ENCODE data around the gene MELTF.

Gene MELTF

GRCh38 chr3:197023241-197023997, 6.2 kb downstream of the MELTF start:
- peak in 1 of 2 experiments; percentile 18 for DNase-seq (ENCODE audit: low read depth in 1 of 2, low spot score in 1 of 2)
- TF ChIP-seq JUND (IDR thresholded peaks at IDR 0.05; ENCODE audit: low read depth): no peak
- in situ Hi-C loops (cut with HindIII; ENCODE audit: low pct_unique_long_range_greater_than_20kb, low sequenced_read_pairs): no loop called here

GRCh38 chr3:197022405-197023231, 7.0 kb downstream of the MELTF start:
- no peak for DNase-seq (ENCODE audit: low read depth in 1 of 2, low spot score in 1 of 2)
- in situ Hi-C loops (cut with HindIII; ENCODE audit: low pct_unique_long_range_greater_than_20kb, low sequenced_read_pairs): no loop called here
- no peak for TF ChIP-seq JUND (IDR thresholded peaks at IDR 0.05; ENCODE audit: low read depth)

DNA sequence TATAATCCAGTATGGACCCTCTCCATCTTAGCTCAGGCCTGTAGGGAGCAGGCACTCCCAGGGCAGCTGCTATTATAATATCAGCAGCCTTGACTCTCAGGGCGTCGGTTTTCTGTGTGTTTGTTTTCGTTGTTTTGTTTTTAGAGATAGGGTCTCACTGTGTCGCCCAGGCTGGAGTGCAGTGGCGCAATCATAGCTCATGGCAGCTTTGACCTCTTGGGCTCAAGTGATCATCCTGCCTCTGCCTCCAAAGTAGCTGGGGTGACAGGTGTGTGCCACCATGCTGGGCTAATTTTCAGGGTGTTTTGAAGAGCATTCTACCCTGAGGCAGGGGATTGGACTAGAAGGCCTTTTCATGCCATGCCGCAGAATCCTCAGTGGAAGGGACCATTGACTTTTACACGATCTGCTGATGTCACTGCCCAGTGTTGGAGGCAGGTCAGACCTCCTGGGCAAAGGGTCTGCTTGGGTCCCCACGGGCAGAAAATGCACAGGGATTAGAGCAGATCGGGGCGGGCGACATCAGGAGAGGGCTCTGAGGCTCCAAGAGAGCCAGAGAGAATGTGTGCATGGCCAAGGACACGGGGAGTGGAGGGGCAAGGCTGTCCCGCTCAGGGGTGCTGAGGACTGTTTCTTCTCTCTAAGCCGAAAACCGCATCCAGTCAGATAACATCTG, 7.8 kb downstream of the MELTF start:
- no peak for TF ChIP-seq JUND (IDR thresholded peaks at IDR 0.05; ENCODE audit: low read depth)
- in situ Hi-C loops (cut with HindIII; ENCODE audit: low pct_unique_long_range_greater_than_20kb, low sequenced_read_pairs): no loop called here
- DNase-seq (ENCODE audit: low read depth in 1 of 2, low spot score in 1 of 2): no peak

GRCh38 chr3:197021231-197021630, 8.4 kb downstream of the MELTF start:
- no peak for DNase-seq (ENCODE audit: low read depth in 1 of 2, low spot score in 1 of 2)
- TF ChIP-seq JUND (IDR thresholded peaks at IDR 0.05; ENCODE audit: low read depth): no peak
- in situ Hi-C loops (cut with HindIII; ENCODE audit: low pct_unique_long_range_greater_than_20kb, low sequenced_read_pairs): no loop called here

DNA sequence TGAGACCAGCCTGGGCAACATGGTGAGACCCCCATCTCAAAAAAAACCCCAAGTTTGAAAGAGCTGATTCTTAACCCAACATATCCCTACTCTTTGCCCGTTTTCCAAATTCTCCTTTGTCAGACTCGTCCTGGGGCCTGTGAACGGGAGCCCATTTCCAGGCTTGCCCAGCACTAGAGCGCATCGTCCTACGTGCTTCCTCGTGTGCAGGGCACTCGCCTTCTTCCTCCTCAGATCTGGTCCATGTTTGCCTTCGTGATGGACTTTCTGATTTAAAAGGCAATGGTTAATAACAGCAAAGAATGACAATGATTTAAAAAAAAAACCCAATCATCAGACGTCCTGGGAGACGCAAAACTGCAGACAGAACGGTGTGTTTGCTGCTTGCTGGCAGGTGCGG, 10.1 kb downstream of the MELTF start:
- TF ChIP-seq JUND (IDR thresholded peaks at IDR 0.05; ENCODE audit: low read depth): no peak
- no peak for DNase-seq (ENCODE audit: low read depth in 1 of 2, low spot score in 1 of 2)
- in situ Hi-C loops (cut with HindIII; ENCODE audit: low pct_unique_long_range_greater_than_20kb, low sequenced_read_pairs): no loop called here

GRCh38 chr3:197019021-197019420, 10.6 kb downstream of the MELTF start:
- DNase-seq (ENCODE audit: low read depth in 1 of 2, low spot score in 1 of 2): no peak
- in situ Hi-C loops (cut with HindIII; ENCODE audit: low pct_unique_long_range_greater_than_20kb, low sequenced_read_pairs): no loop called here
- TF ChIP-seq JUND (IDR thresholded peaks at IDR 0.05; ENCODE audit: low read depth): no peak

GRCh38 chr3:197017003-197017402, 12.6 kb downstream of the MELTF start:
- in situ Hi-C loops (cut with HindIII; ENCODE audit: low pct_unique_long_range_greater_than_20kb, low sequenced_read_pairs): no loop called here
- DNase-seq (ENCODE audit: low read depth in 1 of 2, low spot score in 1 of 2): no peak
- TF ChIP-seq JUND (IDR thresholded peaks at IDR 0.05; ENCODE audit: low read depth): no peak

DNA sequence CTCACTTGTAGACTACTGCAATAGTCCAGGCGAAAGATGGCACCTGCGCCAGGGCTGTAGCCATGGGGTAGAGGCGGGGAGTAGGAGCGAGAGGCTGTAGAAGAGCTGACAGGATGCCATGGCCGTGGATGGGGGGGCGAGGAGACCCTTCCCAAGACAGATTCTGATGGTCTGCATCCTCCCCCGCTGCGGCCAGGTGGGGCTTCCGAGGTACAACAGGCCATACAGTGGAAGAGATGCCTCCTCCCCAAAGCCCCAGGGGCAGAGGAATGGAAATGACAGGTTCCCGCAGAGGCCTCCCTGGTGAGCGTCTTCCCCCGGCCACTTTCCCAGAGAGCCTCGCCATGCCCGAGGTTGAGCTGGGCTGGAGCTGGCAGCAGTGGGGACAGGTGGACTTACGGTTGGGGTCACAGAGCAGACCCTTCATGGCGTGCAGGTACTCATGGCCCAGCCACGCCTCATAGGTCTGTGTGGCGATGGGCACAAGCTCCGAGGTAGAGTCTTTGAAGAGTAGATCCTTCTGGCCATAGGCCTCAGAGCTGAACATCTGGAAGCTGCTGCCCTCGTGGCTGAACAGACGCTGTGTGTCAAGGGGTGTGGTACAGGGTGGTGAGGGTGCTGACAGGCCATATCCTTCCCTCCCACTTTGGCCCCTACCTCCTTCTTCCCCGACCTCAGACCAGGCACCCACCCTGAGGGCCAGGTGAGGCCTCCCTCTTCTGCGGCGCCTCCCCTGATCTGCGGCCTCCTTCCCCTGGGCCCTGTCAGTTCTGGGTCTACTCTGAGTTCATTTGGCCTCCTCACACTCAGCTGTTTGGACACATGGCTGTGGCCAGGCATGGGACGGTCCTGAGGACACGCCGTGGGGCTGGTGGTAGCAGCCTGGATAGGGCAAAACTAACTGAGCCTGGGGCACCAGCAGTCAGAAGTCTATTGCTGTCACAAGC, 13.6 kb downstream of the MELTF start:
- in situ Hi-C loops (cut with HindIII; ENCODE audit: low pct_unique_long_range_greater_than_20kb, low sequenced_read_pairs): no loop called here
- DNase-seq (ENCODE audit: low read depth in 1 of 2, low spot score in 1 of 2): no peak
- no peak for TF ChIP-seq JUND (IDR thresholded peaks at IDR 0.05; ENCODE audit: low read depth)

GRCh38 chr3:197014942-197015575, 14.6 kb downstream of the MELTF start:
- in situ Hi-C loops (cut with HindIII; ENCODE audit: low pct_unique_long_range_greater_than_20kb, low sequenced_read_pairs): no loop called here
- no peak for TF ChIP-seq JUND (IDR thresholded peaks at IDR 0.05; ENCODE audit: low read depth)
- no peak for DNase-seq (ENCODE audit: low read depth in 1 of 2, low spot score in 1 of 2)

GRCh38 chr3:197014024-197014423, 15.6 kb downstream of the MELTF start:
- no peak for DNase-seq (ENCODE audit: low read depth in 1 of 2, low spot score in 1 of 2)
- no peak for TF ChIP-seq JUND (IDR thresholded peaks at IDR 0.05; ENCODE audit: low read depth)
- in situ Hi-C loops (cut with HindIII; ENCODE audit: low pct_unique_long_range_greater_than_20kb, low sequenced_read_pairs): no loop called here

DNA sequence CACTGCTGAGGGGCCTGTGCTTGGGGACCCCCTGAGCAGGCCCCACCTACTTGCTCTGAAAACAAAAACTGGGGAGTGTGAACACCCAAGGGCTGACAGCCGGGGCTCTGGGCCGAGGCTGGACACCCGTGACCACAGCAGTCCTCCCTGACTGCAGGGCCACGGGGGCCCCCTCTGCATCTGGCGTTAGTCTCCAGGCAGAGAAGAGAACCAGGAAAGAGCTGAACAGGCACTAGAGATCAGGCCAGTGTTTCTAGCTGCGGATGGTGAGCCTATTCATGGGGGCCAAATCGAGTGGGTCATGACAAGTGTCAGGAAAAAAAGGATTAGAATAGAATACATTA, 17.1 kb downstream of the MELTF start:
- no peak for TF ChIP-seq JUND (IDR thresholded peaks at IDR 0.05; ENCODE audit: low read depth)
- no peak for DNase-seq (ENCODE audit: low read depth in 1 of 2, low spot score in 1 of 2)
- in situ Hi-C loops (cut with HindIII; ENCODE audit: low pct_unique_long_range_greater_than_20kb, low sequenced_read_pairs): no loop called here

Data from T47D (cell line).